Right lung (tissue), 10 donors: ENCODE results near the gene DUSP22. TPM values are rescaled to one million over a fixed set of nuclear protein-coding genes. Genes with fewer than 3 reads are reported as not detected.
A peak's percentile ranks its signal among the peaks of the same experiment; 100 is the strongest.
"Not testable (repeated sequence)": the region's sequence is repeated elsewhere in the genome, so short reads cannot be mapped to it uniquely, and the experiment has no call there.

ENCODE experiments used
- DNase-seq, 2 donors: peaks; one replicate each; pipeline ENCODE4 v3.0.0-alpha.2; 2013
- long read RNA-seq, 8 donors: transcript quantifications; one replicate each; lab custom pipeline, GENCODE V29; 2026
- polyA plus RNA-seq, 5 donors: library from polyadenylated mRNA; unstranded; fragments of 120-200 nt; gene quantifications; one replicate each; pipeline versions ENCODE4 v1.2.1 to v1.2.3, GENCODE V29; 2013; ENCODE audit warnings: inconsistent platforms in 1 of 5, low replicate concordance in 1 of 5; ENCODE audit not compliant: insufficient read length in 5 of 5, insufficient read depth in 1 of 5

The DUSP22 gene
- polyA plus RNA-seq = 10 to 100 TPM; 29.0 to 33.1 (median 29.9) TPM
- long read RNA-seq, donor 1, transcript DUSP22-202 (7 exons, 3,098 nt) = major isoform, 9 of 18 reads
- long read RNA-seq, donor 1, transcript DUSP22-201 (8 exons, 1,485 nt) = minor isoform, 6 of 18 reads
- long read RNA-seq, donor 1, partial matches to known transcripts = 0 of 18 reads
- long read RNA-seq, donor 1, other reads (novel, unspliced or antisense) = 0 of 18 reads
- long read RNA-seq, donor 2, partial matches to known transcripts = 0 of 6 reads
- long read RNA-seq, donor 2, other reads (novel, unspliced or antisense) = 0 of 6 reads
- long read RNA-seq, donor 3, partial matches to known transcripts = 0 of 8 reads
- long read RNA-seq, donor 3, other reads (novel, unspliced or antisense) = 0 of 8 reads
- long read RNA-seq, donor 4, partial matches to known transcripts = 0 of 7 reads
- long read RNA-seq, donor 4, other reads (novel, unspliced or antisense) = 0 of 7 reads
- long read RNA-seq, donor 5, transcript DUSP22-208 (6 exons, 1,166 nt) = major isoform, 5 of 12 reads
- long read RNA-seq, donor 5, partial matches to known transcripts = 0 of 12 reads
- long read RNA-seq, donor 5, other reads (novel, unspliced or antisense) = 0 of 12 reads
- long read RNA-seq, donor 6, transcript DUSP22-202 (7 exons, 3,098 nt) = major isoform, 7 of 33 reads
- long read RNA-seq, donor 6, transcript DUSP22-208 (6 exons, 1,166 nt) = major isoform, 7 of 33 reads
- long read RNA-seq, donor 6, partial matches to known transcripts = 14 of 33 reads
- long read RNA-seq, donor 6, other reads (novel, unspliced or antisense) = 0 of 33 reads
- long read RNA-seq, donor 7, partial matches to known transcripts = 0 of 12 reads
- long read RNA-seq, donor 7, other reads (novel, unspliced or antisense) = 0 of 12 reads
- long read RNA-seq, donor 8, partial matches to known transcripts = 0 of 8 reads
- long read RNA-seq, donor 8, other reads (novel, unspliced or antisense) = 0 of 8 reads

GRCh38 chr6:291697-292505 is at the start of gene DUSP22:
DUSP22 (plus strand) TSS chr6:292487; CDS start chr6:292540, 53 bp downstream.
- DNase-seq = peak; percentile 83 to 88

- no peak for DNase-seq
These were observed 45.9 kb upstream of the DUSP22 start for GRCh38 chr6:246352-246751.

- DNase-seq = no peak
These were observed 44.9 kb upstream of the DUSP22 start for GRCh38 chr6:247351-247750.

- not testable (repeated sequence) for DNase-seq
These were observed 44.2 kb upstream of the DUSP22 start for GRCh38 chr6:248046-248445.

- DNase-seq = no peak
These were observed 41.6 kb upstream of the DUSP22 start for GRCh38 chr6:250676-251075.

- DNase-seq = no peak
These were observed 40.4 kb upstream of the DUSP22 start for GRCh38 chr6:251920-252319.

GRCh38 chr6:252775-253535 is 39.3 kb upstream of the DUSP22 start:
- no peak for DNase-seq

GRCh38 chr6:254016-254415 is 38.3 kb upstream of the DUSP22 start:
- DNase-seq = no peak

GRCh38 chr6:255041-255750 is 37.1 kb upstream of the DUSP22 start:
- DNase-seq = no peak

- DNase-seq = no peak
These were observed 36.6 kb upstream of the DUSP22 start for GRCh38 chr6:255751-256083.

GRCh38 chr6:256169-256568 is 36.1 kb upstream of the DUSP22 start:
- DNase-seq = no peak

GRCh38 chr6:257031-257725 is 35.1 kb upstream of the DUSP22 start:
- no peak for DNase-seq

GRCh38 chr6:257774-258173 is 34.5 kb upstream of the DUSP22 start:
- no peak for DNase-seq

- no peak for DNase-seq
These were observed 33.0 kb upstream of the DUSP22 start for GRCh38 chr6:259316-259715.

- no peak for DNase-seq
These were observed 32.3 kb upstream of the DUSP22 start for GRCh38 chr6:259901-260508.

- peak in 1 of 2 donors; percentile 3 for DNase-seq
These were observed 27.7 kb upstream of the DUSP22 start for GRCh38 chr6:264626-265025.

- DNase-seq = no peak
These were observed 23.8 kb upstream of the DUSP22 start for GRCh38 chr6:268394-268935.

GRCh38 chr6:273551-274058 is 18.7 kb upstream of the DUSP22 start:
- DNase-seq = peak in 1 of 2 donors; percentile 13

- DNase-seq = no peak
These were observed 14.5 kb upstream of the DUSP22 start for GRCh38 chr6:277746-278145.
